Fibroblast of mammary gland (primary cell): ENCODE measurements around the gene CBX2.

Experiments
- DNase-seq: peaks from one replicate; pipeline ENCODE4 v3.0.0-alpha.2; 2010; ENCODE audit warnings: low read depth
- H3K4me3 ChIP-seq: 2 replicates; pipeline ENCODE4 v1.5.1; 2011; ENCODE audit warnings: low read depth, mild to moderate bottlenecking, low read length, moderate library complexity; ENCODE audit not compliant: control insufficient read depth
- TF ChIP-seq, protein P1 (sequence below): conservative IDR thresholded peaks from 2 replicates; pipeline ENCODE4 v1.5.1; 2011; ENCODE audit warnings: low read depth, low read length, inconsistent platforms; ENCODE audit not compliant: control insufficient read depth, insufficient read depth

CBX2 gene

DNA sequence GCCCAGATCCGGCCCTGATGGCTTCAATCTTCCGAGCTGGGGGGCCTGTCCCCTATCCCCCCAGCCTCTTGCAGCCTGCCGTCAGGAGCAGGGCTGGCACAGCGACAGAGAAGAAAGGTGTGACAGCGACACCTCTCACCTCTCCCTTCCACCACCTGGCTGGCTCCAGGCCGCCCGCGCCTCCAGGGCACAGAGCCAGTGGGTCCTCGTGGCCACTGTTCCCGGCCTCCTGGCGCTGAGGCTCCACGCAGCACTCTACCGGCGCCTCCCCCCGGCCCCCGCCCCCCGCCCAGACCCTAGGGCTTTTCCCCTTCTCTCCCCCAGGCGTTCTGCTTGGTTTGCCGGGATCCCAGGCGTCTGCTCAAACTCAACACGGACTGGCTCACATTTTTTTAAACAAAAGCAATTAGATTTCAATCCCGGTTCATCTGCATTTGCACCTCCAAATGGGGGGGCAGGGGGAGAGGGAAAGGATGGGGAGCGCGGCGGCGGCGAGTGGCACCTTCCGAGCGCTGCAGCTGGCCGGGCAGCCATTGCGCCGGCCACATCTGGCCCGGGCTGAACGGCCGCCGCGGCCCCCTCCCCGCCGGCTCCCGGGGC is 31.7 kb downstream of the CBX2 start:
- no peak for DNase-seq
- TF ChIP-seq, protein P1, sequence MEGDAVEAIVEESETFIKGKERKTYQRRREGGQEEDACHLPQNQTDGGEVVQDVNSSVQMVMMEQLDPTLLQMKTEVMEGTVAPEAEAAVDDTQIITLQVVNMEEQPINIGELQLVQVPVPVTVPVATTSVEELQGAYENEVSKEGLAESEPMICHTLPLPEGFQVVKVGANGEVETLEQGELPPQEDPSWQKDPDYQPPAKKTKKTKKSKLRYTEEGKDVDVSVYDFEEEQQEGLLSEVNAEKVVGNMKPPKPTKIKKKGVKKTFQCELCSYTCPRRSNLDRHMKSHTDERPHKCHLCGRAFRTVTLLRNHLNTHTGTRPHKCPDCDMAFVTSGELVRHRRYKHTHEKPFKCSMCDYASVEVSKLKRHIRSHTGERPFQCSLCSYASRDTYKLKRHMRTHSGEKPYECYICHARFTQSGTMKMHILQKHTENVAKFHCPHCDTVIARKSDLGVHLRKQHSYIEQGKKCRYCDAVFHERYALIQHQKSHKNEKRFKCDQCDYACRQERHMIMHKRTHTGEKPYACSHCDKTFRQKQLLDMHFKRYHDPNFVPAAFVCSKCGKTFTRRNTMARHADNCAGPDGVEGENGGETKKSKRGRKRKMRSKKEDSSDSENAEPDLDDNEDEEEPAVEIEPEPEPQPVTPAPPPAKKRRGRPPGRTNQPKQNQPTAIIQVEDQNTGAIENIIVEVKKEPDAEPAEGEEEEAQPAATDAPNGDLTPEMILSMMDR, result no peak

DNA sequence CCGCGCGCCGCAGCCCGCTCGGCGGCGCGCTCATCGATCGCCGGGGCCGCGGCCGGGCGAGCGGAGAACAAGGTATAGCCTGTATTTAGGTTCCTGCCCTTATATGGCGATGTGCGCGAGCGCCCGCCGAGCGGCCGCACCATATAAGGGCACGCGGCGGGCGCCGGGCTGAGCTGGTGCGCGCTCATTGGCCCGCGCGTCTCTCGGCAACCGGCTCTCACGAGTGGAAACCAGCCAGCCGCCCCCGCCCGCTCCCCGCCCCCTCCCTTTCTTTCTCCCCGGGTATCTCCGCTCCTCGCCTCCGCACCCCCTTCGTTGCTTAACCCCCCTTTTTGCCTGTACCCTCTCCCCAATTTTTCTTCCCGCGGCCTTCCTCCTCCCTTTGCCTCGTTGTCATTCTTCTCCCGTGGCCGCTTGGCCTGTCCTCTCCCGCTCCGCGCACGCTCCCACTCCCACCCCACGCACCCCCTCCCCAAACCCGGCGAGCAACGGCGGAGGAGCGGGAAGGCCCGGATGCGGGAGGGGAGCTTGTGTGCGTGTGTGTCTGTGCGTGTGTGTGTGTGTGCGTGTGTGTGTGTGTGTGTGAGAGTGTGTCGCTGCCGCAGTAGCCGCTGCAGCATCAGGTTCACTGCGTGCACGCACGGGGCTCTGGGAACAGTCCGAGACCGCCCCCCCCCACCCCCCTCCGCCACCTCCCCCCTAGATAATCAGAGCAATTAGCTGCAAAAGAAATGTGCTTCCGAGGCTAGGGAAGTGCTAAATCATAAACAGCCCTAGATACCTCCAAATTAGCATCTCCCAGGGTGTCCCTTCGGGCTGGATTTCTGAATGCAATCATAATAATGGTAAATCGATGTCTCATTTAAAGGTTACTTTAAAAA is 32.4 kb downstream of the CBX2 start:
- TF ChIP-seq, protein P1, result no peak
- H3K4me3 ChIP-seq, result peak overlapping the region; percentile 6
- peak; percentile 65 for DNase-seq

More for the DNA sequence above, 31.7 kb downstream of the CBX2 start:
- no peak overlapping the region for H3K4me3 ChIP-seq

DNA sequence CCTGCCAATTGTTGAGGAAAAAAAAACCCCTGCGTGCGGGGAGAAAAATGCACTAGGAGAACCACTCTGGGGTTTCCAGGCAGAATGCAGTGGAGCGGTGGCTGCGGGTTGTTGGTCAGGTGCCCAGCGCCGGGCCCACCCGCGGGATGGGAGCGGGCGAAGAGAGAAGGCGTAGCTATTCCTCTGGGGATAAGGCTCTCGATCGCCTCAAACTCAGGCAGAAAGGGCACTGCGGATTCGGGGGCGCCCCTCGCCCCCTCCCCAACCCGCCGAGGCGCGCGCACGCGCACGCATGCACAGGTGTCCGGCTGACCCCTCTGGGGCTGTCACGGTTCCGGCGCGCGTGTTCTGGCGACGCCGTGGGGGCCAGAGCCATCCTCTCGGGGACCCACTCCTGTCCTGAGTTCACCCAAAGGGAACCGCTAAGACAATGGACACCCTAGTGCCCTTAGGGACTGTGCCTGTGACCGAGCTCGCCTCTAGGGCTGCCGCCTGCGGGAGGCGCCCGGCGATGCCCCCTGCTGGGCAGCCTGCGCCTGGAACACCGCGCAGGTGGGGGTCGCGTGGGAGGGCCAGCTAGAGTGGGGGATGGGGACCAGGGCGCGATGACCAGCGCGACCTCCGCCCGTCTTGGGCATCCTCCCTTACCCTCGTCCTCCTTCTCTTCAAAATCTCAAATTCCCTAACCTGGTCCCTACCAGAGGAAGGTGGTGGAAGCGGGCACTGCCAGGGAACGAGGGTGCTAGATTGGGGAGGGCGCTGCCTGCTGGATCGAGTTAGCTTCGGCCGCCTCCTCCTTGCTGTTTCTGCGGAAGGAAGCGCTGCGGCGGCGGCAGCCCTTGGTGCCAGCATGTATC is 33.3 kb downstream of the CBX2 start:
- DNase-seq, result no peak
- no peak overlapping the region for H3K4me3 ChIP-seq
- TF ChIP-seq, protein P1, result peak; percentile 30

DNA sequence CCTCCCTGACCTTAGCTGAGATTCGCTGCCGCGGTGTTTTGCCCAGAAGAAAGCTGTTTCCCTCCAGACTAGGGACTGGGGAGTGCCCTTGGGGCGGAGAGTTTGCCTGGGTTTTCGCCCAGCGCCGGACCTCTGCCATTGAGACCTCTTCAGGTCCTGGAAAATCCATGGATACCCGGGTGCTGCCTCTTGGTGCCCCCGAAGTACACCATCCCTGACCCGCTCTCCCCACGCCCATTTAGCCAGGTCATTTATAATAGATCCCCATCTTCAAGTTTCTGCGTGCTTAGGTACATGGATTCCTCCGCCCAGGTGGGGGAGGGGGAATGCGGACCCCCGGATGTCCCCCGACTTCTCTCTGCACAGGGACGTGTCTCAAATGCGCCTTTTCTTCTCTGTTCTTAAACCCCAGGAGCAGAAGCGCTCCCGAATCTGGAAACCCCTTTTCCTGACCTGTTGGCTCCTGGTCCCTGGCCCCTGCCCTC is 34.0 kb downstream of the CBX2 start:
- H3K4me3 ChIP-seq, result no peak overlapping the region
- no peak for DNase-seq
- TF ChIP-seq, protein P1, result no peak

DNA sequence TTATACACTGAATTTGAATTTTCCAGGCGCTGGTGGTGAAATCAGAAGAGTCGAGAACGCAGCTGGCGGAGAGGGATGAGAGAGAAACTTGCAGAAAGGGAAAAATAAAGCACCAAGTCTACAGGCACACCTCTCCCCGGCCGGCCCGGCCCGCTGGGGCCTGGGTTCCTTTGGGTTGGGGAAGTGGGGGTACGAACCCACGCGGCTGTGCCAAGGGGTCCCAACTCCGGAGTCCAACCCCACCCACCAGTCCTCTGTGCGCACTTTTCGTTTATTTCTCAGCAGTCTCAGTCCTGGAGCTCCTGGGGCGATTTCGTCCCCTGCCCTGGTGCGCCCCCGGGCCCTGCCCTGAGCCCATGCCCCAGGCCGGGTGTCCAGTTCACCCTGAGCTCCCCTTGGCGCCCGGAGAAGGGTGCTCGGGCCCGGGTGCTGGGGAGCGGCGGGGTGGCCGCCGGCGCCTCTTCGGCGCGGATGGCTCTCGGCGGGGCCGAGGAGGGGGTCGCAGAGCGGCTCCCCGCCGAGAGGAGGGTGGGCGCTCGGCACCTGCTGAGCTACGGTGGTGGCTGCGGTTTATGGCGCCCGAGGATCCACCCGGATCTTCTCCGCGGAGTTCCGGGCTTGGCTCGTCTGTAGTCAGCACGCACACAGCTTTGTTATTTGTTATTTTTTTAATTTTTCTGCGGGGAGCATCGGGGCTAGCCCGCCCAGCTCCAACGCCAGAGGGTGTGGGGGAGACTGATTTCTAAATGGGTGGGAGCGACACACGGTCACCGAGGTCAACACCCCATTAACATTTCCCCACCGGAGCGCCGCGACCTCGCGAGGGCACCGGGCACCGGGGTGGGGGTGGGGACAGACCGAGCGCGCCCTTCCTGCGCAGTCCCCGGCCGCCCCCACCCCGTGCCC is 34.7 kb downstream of the CBX2 start:
- no peak for DNase-seq

More for the DNA sequence above, 34.7 kb downstream of the CBX2 start:
- peak overlapping the region; percentile 21 for H3K4me3 ChIP-seq
- TF ChIP-seq, protein P1, result no peak
